Transverse colon (tissue), 4 donors: Measurements from ENCODE around the gene SEC14L1. TPM values are rescaled to one million over a fixed set of nuclear protein-coding genes. Genes with fewer than 3 reads are reported as not detected.

Source experiments
- DNase-seq: peaks from one replicate; pipeline ENCODE4 v3.0.0-alpha.2; 2019
- H3K27ac ChIP-seq, 4 donors: fragments of 200-600 bp; sonication (generic); 2 replicates each; pipeline ENCODE4 v1.5.1; 2016 to 2018; ENCODE audit warnings: inconsistent platforms in 4 of 4
- H3K27me3 ChIP-seq: fragments of 200-600 bp; sonication (generic); 2 replicates; pipeline ENCODE4 v1.5.1; 2017; ENCODE audit warnings: inconsistent platforms
- H3K36me3 ChIP-seq, 4 donors: fragments of 200-600 bp; sonication (generic); 2 replicates each; pipeline ENCODE4 v1.5.1; 2017 to 2019; ENCODE audit warnings: inconsistent platforms in 4 of 4
- H3K4me1 ChIP-seq, 4 donors: fragments of 200-600 bp; sonication (generic); 2 replicates each; pipeline ENCODE4 v1.5.1; 2017 to 2020; ENCODE audit warnings: inconsistent platforms in 4 of 4
- H3K4me3 ChIP-seq, 4 donors: fragments of 200-600 bp; sonication (generic); 1 replicate in 1 of 4; 2 replicates in 3 of 4; pipeline versions ENCODE4 v1.5.1 to v1.6.1; 2017 to 2019; ENCODE audit warnings: inconsistent platforms in 4 of 4
- H3K9me3 ChIP-seq, 2 donors: fragments of 200-600 bp; sonication (generic); 2 replicates each; pipeline ENCODE4 v1.5.1; 2017 to 2019; ENCODE audit warnings: inconsistent platforms in 2 of 2
- CTCF ChIP-seq, 5 experiments: fragments of 200-600 bp in 3 of 5; fragments of 450-650 bp in 2 of 5; sonication (generic) in 3 of 5; IDR thresholded peaks; 1 replicate in 2 of 5; 2 replicates in 3 of 5; pipeline ENCODE4 v1.5.1; 2016 to 2017; ENCODE audit warnings: antibody characterized with exemption in 5 of 5, inconsistent platforms in 3 of 5, mild to moderate bottlenecking in 2 of 5, moderate library complexity in 1 of 5
- EP300 ChIP-seq: sonication (generic); formaldehyde crosslinking; IDR thresholded peaks from one replicate; pipeline ENCODE4 v1.6.1; 2017; ENCODE audit warnings: antibody characterized with exemption, low read depth
- POLR2A ChIP-seq: fragments of 450-650 bp; IDR thresholded peaks from one replicate; pipeline ENCODE4 v1.6.1; 2016; ENCODE audit warnings: antibody characterized with exemption, mild to moderate bottlenecking, moderate library complexity
- POLR2AphosphoS5 ChIP-seq, 3 donors: sonication (generic); formaldehyde crosslinking; IDR thresholded peaks; one replicate each; pipeline ENCODE4 v1.6.1; 2016; ENCODE audit warnings: antibody characterized with exemption in 3 of 3
- WGBS, 2 donors: methylation state at CpG; one replicate each; pipeline ENCODE4 v1.1.5; 2018; ENCODE audit warnings: low coverage in 1 of 2; 5-methylcytosine and 5-hydroxymethylcytosine counted together
- in situ Hi-C, 4 donors: fragments of 200-750 bp; cut with MboI; loops; one replicate each; pipeline versions ENCODE4 v1.15.0 to v1.15.1; 2017; ENCODE audit warnings: low sequenced_read_pairs in 3 of 4, low pct_ligation_motif_present in 1 of 4, low pct_unique_long_range_greater_than_20kb in 1 of 4
- intact Hi-C: fragments of 100-400 bp; cut with DNase I; formaldehyde crosslinking; loops from one replicate; pipeline ENCODE4 v1.15.1; 2023; ENCODE audit warnings: low total_unique reads
- small RNA-seq, 4 donors: library from RNA; depleted of rRNA; stranded (forward); fragments of <200 nt; gene quantifications; one replicate each; pipeline ENCODE3, GENCODE V24; 2016
- total RNA-seq, 4 donors: library from RNA; depleted of rRNA; stranded (reverse); fragments of >200 nt; gene quantifications; one replicate each; pipeline ENCODE4 v1.1.0, GENCODE V29; 2016

The SEC14L1 gene
- total RNA-seq, 4 donors from 2014 or later: 16.8 to 34.6 (median 23.8) TPM

- DNase-seq: no peak
- Histone ChIP-seq H3K27me3 (no peaks in the 10 kb centered on the region), H3K9me3 (no peaks in the 10 kb centered on the region), H3K4me3 (no peak overlapping the region), H3K27ac (no peak overlapping the region), H3K4me1 (no peaks in the 10 kb centered on the region), H3K36me3 (no peaks in the 10 kb centered on the region)
- in situ Hi-C loops (loop anchor here in 2 of 4 donors (25.0 kb wide), 1 partner anchor 402 kb away; the partner anchor contains the start of gene MGAT5B (in 2 of the 2)), intact Hi-C loops (no loop called here)
- WGBS, 2 donors: 62 to 76% methylated on average over 9 to 22 of the region's 22 CpGs
- TF ChIP-seq POLR2AphosphoS5 (IDR thresholded peaks at IDR 0.05): no peak
- TF ChIP-seq POLR2A: no peak
- TF ChIP-seq CTCF (IDR thresholded peaks at IDR 0.05): no peak
- TF ChIP-seq EP300: no peak
Measured at GRCh38 chr17:77264617-77265230, 124.0 kb downstream of the SEC14L1 start.

- no peaks in the 10 kb centered on the region for H3K9me3 ChIP-seq
- no peak overlapping the region for H3K27ac ChIP-seq
- TF ChIP-seq POLR2AphosphoS5 (IDR thresholded peaks at IDR 0.05) (no peak), POLR2A (no peak), EP300 (no peak), CTCF (IDR thresholded peaks at IDR 0.05) (no peak)
- H3K4me3 ChIP-seq: no peak overlapping the region
- no peaks in the 10 kb centered on the region for H3K4me1 ChIP-seq
- WGBS, 2 donors: 83% methylated on average over 4 of the region's 4 CpGs; no CpG with 5 or more reads in 1 of the 2 donors
- DNase-seq: no peak
- in situ Hi-C loops: loop anchor here in 2 of 4 donors (25.0 kb wide), 1 partner anchor 404 kb away; the partner anchor contains the start of gene MGAT5B (in 2 of the 2)
- H3K27me3 ChIP-seq: no peaks in the 10 kb centered on the region
- intact Hi-C loops: no loop called here
- H3K36me3 ChIP-seq: no peaks in the 10 kb centered on the region
Measured at GRCh38 chr17:77266213-77266612, 125.4 kb downstream of the SEC14L1 start.

Small RNA genes lying within 50 kb of the gene (small RNA-seq; reads per million reads assigned to genes)
- gene RNU4-47P: 0 reads per million in 4 donors
